HG03135 (cell line): ENCODE data around the gene SCUBE1.

Source experiments
- ATAC-seq: cut with Tn5 transposase; IDR thresholded peaks from one replicate; pipeline ENCODE4 v1.9.1; 2021; ENCODE audit warnings: mild to moderate bottlenecking, moderate library complexity; ENCODE audit not compliant: unreplicated experiment

SCUBE1 gene

GRCh38 chr22:43329061-43329460 lies 14.1 kb downstream of the SCUBE1 start:
- ATAC-seq, result no peak

GRCh38 chr22:43327157-43327438 lies 16.1 kb downstream of the SCUBE1 start:
- ATAC-seq, result no peak

GRCh38 chr22:43326331-43327156 lies 16.6 kb downstream of the SCUBE1 start:
- ATAC-seq, result no peak

GRCh38 chr22:43325176-43325575 lies 18.0 kb downstream of the SCUBE1 start:
- ATAC-seq, result no peak

- no peak for ATAC-seq
These were observed 21.9 kb downstream of the SCUBE1 start for GRCh38 chr22:43320943-43321900.

GRCh38 chr22:43319661-43320486 lies 23.3 kb downstream of the SCUBE1 start:
- ATAC-seq, result no peak

- ATAC-seq, result no peak
These were observed 25.9 kb downstream of the SCUBE1 start for GRCh38 chr22:43317239-43317638.

GRCh38 chr22:43315687-43316217 lies 27.4 kb downstream of the SCUBE1 start:
- no peak for ATAC-seq

- no peak for ATAC-seq
These were observed 28.6 kb downstream of the SCUBE1 start for GRCh38 chr22:43314611-43315010.

- no peak for ATAC-seq
These were observed 29.2 kb downstream of the SCUBE1 start for GRCh38 chr22:43313890-43314474.

GRCh38 chr22:43313244-43313889 lies 29.8 kb downstream of the SCUBE1 start:
- no peak for ATAC-seq

- no peak for ATAC-seq
These were observed 30.6 kb downstream of the SCUBE1 start for GRCh38 chr22:43312608-43313007.

GRCh38 chr22:43310798-43311197 lies 32.4 kb downstream of the SCUBE1 start:
- ATAC-seq, result no peak

GRCh38 chr22:43310311-43310710 lies 32.9 kb downstream of the SCUBE1 start:
- no peak for ATAC-seq

GRCh38 chr22:43308836-43309235 lies 34.3 kb downstream of the SCUBE1 start:
- no peak for ATAC-seq

GRCh38 chr22:43308060-43308830 lies 34.9 kb downstream of the SCUBE1 start:
- no peak for ATAC-seq

GRCh38 chr22:43305806-43306205 lies 37.4 kb downstream of the SCUBE1 start:
- no peak for ATAC-seq

GRCh38 chr22:43304831-43305590 lies 38.2 kb downstream of the SCUBE1 start:
- no peak for ATAC-seq
